Purkinje cell (primary cell): Measurements from ENCODE around the gene ABHD17C. TPM values are rescaled to one million over a fixed set of nuclear protein-coding genes. Genes with fewer than 3 reads are reported as not detected.

Source experiments
- polyA plus RNA-seq: library from polyadenylated mRNA; unstranded; fragments of >200 nt; fragmentation: Nextera tagmentation; gene quantifications from 2 replicates; pipeline ENCODE4 v1.2.1, GENCODE V29; 2014

Gene ABHD17C
- polyA plus RNA-seq: 16.1 and 16.3 TPM in 2 replicates

DNA sequence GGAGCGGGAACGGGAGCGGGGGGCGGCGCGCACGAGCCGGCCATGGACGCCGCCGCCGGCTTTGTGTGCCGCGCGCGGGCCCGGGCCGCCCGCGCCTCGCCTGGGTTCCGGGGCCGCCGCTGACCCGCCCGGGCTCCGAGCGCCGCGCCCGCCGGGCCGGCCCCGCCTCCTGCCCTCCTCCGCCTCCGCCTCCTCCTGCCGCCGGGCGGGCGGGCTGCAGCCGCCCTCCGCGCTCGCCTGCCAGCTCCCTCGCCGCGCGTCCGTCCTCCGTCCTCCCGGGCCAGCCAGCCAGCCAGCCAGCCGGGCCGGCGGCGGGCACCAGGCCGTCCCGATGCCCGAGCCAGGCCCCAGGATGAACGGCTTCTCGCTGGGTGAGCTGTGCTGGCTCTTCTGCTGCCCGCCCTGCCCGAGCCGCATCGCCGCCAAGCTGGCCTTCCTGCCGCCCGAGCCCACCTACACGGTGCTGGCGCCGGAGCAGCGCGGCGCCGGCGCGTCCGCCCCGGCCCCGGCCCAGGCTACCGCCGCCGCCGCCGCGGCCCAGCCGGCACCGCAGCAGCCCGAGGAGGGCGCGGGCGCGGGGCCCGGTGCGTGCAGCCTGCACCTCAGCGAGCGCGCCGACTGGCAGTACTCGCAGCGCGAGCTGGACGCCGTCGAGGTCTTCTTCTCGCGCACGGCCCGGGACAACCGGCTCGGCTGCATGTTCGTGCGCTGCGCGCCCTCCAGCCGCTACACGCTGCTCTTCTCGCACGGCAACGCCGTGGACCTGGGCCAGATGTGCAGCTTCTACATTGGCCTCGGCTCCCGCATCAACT lies at the start of gene ABHD17C:
Gene ABHD17C (plus strand): TSS at position 212 of the 812 bp plus-strand sequence. CDS start 120 bp downstream, at position 332.

DNA sequence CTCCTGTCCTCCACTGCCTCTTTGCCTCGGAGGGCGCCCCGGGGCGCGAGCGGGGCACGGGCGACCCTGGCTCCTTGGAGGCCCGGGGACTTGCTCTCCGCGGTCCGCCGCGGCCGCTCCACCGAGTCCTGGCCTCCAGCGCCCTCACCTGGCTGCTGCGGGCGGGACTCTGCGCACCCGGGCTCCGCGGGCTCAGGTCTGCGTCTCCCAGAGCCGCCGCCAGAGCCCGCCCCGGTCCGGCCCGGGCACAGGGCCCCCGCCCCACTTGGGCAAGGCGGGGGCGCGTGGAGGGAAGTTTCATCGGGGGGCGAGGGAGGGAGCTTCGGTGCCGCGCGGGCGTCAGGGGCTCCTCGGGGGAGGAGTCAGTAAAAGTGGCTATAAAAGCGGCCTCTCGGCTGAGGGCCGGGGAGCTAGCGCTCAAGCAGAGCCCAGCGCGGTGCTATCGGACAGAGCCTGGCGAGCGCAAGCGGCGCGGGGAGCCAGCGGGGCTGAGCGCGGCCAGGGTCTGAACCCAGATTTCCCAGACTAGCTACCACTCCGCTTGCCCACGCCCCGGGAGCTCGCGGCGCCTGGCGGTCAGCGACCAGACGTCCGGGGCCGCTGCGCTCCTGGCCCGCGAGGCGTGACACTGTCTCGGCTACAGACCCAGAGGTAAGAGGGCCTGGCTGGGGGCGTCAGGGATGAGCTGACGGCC lies 84.0 kb downstream of the ABHD17C start, which contains the start of gene CEMIP:
Gene CEMIP (plus strand): TSS at position 407 of the 694 bp plus-strand sequence. CDS start 94,510 bp downstream, outside the sequence.

Other genes starting within 250 kb of the ABHD17C start
- gene CEMIP, start 84.1 kb downstream of the ABHD17C start, polyA plus RNA-seq: 0.24 and 2.6 TPM in 2 replicates